ENCODE results near the gene PLEKHM2.

PLEKHM2 gene

DNA sequence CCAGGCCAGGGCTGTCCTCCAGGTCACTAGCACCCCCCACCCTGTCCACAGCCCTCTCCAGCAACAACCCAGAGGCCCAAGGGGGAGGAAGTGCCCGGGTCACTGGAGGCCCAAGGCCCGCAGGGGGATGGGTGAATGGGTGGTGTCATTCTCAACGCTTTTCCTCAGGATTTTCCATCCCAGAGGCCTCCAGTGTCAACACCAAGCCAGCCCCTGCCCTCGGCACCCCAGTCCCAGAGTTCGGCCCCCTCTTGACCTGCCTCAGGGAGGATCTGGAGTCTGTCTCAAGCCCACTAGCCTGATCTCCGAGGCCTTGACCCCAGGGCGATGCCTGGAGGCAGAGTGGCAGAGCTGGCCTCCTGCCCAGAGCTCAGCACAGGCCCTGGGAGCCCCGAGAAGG is 63.3 kb downstream of the PLEKHM2 start:
- no CpG with 5 or more reads among the region's 8 CpGs for WGBS, 2 donors (ENCODE audit: extremely low coverage in 2 of 2, insufficient read length in 2 of 2, insufficient replicate concordance in 1 of 2)

DNA sequence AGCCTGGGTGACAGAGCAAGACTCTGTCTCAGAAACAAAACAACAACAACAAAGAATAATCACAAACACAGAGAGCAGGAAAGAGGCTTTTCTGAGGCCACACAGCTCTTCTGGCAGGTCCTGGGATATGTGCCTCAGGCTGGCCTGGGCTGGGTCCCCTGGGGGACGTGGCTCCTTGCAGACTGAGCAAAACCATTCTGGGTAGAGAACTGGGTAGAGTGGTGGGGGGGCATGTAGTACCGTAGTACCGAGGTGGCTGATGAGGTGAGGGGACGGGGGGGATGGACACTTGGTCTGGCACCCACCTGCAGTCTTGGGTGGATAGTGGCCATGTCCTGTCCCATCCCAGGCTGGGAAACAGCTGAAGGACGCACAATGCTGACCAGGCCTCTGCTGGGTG is 64.1 kb downstream of the PLEKHM2 start:
- peaks cover 2 to 4% of the 10 kb centered on the region in 2 donors for H3K4me1 ChIP-seq (ENCODE audit: control insufficient read depth in 2 of 2, insufficient read depth in 1 of 2, low read depth in 1 of 2, low read length in 2 of 2)
- H3K9me3 ChIP-seq (replicated peaks in 1 of 2; ENCODE audit: control insufficient read depth in 2 of 2, insufficient read depth in 1 of 2, low read depth in 1 of 2, low read length in 2 of 2), result no peaks in the 10 kb centered on the region
- no peak overlapping the region for H3K4me2 ChIP-seq (ENCODE audit: insufficient read depth, low read length, poor library complexity, severe bottlenecking)
- no peak overlapping the region for H3K4me3 ChIP-seq (ENCODE audit: low read length in 2 of 2)
- H3K4ac ChIP-seq (ENCODE audit: low read length), result no peak overlapping the region
- H2BK5ac ChIP-seq (ENCODE audit: low read length), result no peak overlapping the region
- no peak overlapping the region for H2BK120ac ChIP-seq (ENCODE audit: low read depth, low read length)
- no peak overlapping the region for H2BK12ac ChIP-seq (ENCODE audit: low read length)
- H3K9ac ChIP-seq (ENCODE audit: low read depth, low read length, poor library complexity), result no peak overlapping the region
- no peak overlapping the region for H3K23ac ChIP-seq (ENCODE audit: low read depth, low read length, poor library complexity)
- no peak overlapping the region for H3K27ac ChIP-seq (replicated peaks; ENCODE audit: low read length)
- WGBS, 2 donors (ENCODE audit: extremely low coverage in 2 of 2, insufficient read length in 2 of 2, insufficient replicate concordance in 1 of 2), result no CpG with 5 or more reads among the region's 5 CpGs
- no peak overlapping the region for H4K8ac ChIP-seq (ENCODE audit: low read depth, low read length)
- peak overlapping the region; percentile 1 for H2AK5ac ChIP-seq (ENCODE audit: low read depth, low read length)
- no peak overlapping the region for H4K91ac ChIP-seq (ENCODE audit: low read depth, low read length, poor library complexity)
- no peak for DNase-seq (ENCODE audit: low spot score)
- no peaks in the 10 kb centered on the region for H3K36me3 ChIP-seq (replicated peaks in 1 of 2; ENCODE audit: control insufficient read depth in 2 of 2, insufficient read depth in 2 of 2, low read length in 2 of 2)
- H3K79me1 ChIP-seq (ENCODE audit: low read depth, low read length), result peaks cover 2% of the 10 kb centered on the region
- H2AFZ ChIP-seq (ENCODE audit: low read length), result no peak overlapping the region
- H3K14ac ChIP-seq (ENCODE audit: low read length), result peak overlapping the region; percentile 31
- H3K18ac ChIP-seq (ENCODE audit: low read length), result peak overlapping the region; percentile 77
- peaks cover 0 to 25% (median 0%) of the 10 kb centered on the region in 3 experiments for H3K27me3 ChIP-seq (ENCODE audit: control insufficient read depth in 3 of 3, insufficient read depth in 3 of 3, low read depth in 1 of 3, low read length in 3 of 3)
- H2BK15ac ChIP-seq (ENCODE audit: low read length), result peak overlapping the region; percentile 72

More for the DNA sequence above, 63.3 kb downstream of the PLEKHM2 start:
- Histone ChIP-seq H3K27me3 (ENCODE audit: control insufficient read depth in 3 of 3, insufficient read depth in 3 of 3, low read depth in 1 of 3, low read length in 3 of 3) (peaks cover 0 to 25% (median 0%) of the 10 kb centered on the region in 3 experiments), H2BK15ac (ENCODE audit: low read length) (peak overlapping the region; percentile 58), H3K9ac (ENCODE audit: low read depth, low read length, poor library complexity) (no peak overlapping the region), H3K4me2 (ENCODE audit: insufficient read depth, low read length, poor library complexity, severe bottlenecking) (no peak overlapping the region), H3K18ac (ENCODE audit: low read length) (no peak overlapping the region), H4K8ac (ENCODE audit: low read depth, low read length) (no peak overlapping the region), H2AK5ac (ENCODE audit: low read depth, low read length) (no peak overlapping the region), H2BK5ac (ENCODE audit: low read length) (no peak overlapping the region), H4K91ac (ENCODE audit: low read depth, low read length, poor library complexity) (no peak overlapping the region), H3K79me1 (ENCODE audit: low read depth, low read length) (peaks cover 2% of the 10 kb centered on the region), H2AFZ (ENCODE audit: low read length) (peak overlapping the region; percentile 19), H3K23ac (ENCODE audit: low read depth, low read length, poor library complexity) (no peak overlapping the region), H3K36me3 (replicated peaks in 1 of 2; ENCODE audit: control insufficient read depth in 2 of 2, insufficient read depth in 2 of 2, low read length in 2 of 2) (no peaks in the 10 kb centered on the region), H3K14ac (ENCODE audit: low read length) (no peak overlapping the region), H3K4ac (ENCODE audit: low read length) (no peak overlapping the region), H2BK12ac (ENCODE audit: low read length) (no peak overlapping the region), H3K9me3 (replicated peaks in 1 of 2; ENCODE audit: control insufficient read depth in 2 of 2, insufficient read depth in 1 of 2, low read depth in 1 of 2, low read length in 2 of 2) (no peaks in the 10 kb centered on the region), H3K4me1 (ENCODE audit: control insufficient read depth in 2 of 2, insufficient read depth in 1 of 2, low read depth in 1 of 2, low read length in 2 of 2) (peaks cover 2 to 4% of the 10 kb centered on the region in 2 donors), H3K4me3 (ENCODE audit: low read length in 2 of 2) (no peak overlapping the region), H2BK120ac (ENCODE audit: low read depth, low read length) (no peak overlapping the region), H3K27ac (replicated peaks; ENCODE audit: low read length) (no peak overlapping the region)
- DNase-seq (ENCODE audit: low spot score), result no peak

GRCh38 chr1:15748690-15749398 is 64.7 kb downstream of the PLEKHM2 start:
- H2BK15ac ChIP-seq (ENCODE audit: low read length), result peak overlapping the region; percentile 72

GRCh38 chr1:15749399-15750291 is 65.5 kb downstream of the PLEKHM2 start:
- Histone ChIP-seq H3K4me1 (ENCODE audit: control insufficient read depth in 2 of 2, insufficient read depth in 1 of 2, low read depth in 1 of 2, low read length in 2 of 2) (peaks cover 4 to 5% of the 10 kb centered on the region in 2 donors), H2BK5ac (ENCODE audit: low read length) (no peak overlapping the region), H3K27ac (replicated peaks; ENCODE audit: low read length) (no peak overlapping the region), H2AK5ac (ENCODE audit: low read depth, low read length) (peak overlapping the region; percentile 84), H2BK12ac (ENCODE audit: low read length) (no peak overlapping the region), H3K79me1 (ENCODE audit: low read depth, low read length) (no peaks in the 10 kb centered on the region), H2BK15ac (ENCODE audit: low read length) (peak overlapping the region; percentile 7), H3K4me3 (ENCODE audit: low read length in 2 of 2) (no peak overlapping the region), H3K18ac (ENCODE audit: low read length) (peak overlapping the region; percentile 83), H4K8ac (ENCODE audit: low read depth, low read length) (peak overlapping the region; percentile 17), H2BK120ac (ENCODE audit: low read depth, low read length) (no peak overlapping the region), H3K9me3 (replicated peaks in 1 of 2; ENCODE audit: control insufficient read depth in 2 of 2, insufficient read depth in 1 of 2, low read depth in 1 of 2, low read length in 2 of 2) (no peaks in the 10 kb centered on the region), H3K14ac (ENCODE audit: low read length) (peak overlapping the region; percentile 21), H3K23ac (ENCODE audit: low read depth, low read length, poor library complexity) (peak overlapping the region; percentile 31), H2AFZ (ENCODE audit: low read length) (no peak overlapping the region), H3K9ac (ENCODE audit: low read depth, low read length, poor library complexity) (no peak overlapping the region), H3K27me3 (ENCODE audit: control insufficient read depth in 3 of 3, insufficient read depth in 3 of 3, low read depth in 1 of 3, low read length in 3 of 3) (peaks cover 0 to 20% (median 0%) of the 10 kb centered on the region in 3 experiments), H3K4ac (ENCODE audit: low read length) (peak overlapping the region; percentile 77), H4K91ac (ENCODE audit: low read depth, low read length, poor library complexity) (no peak overlapping the region), H3K4me2 (ENCODE audit: insufficient read depth, low read length, poor library complexity, severe bottlenecking) (no peak overlapping the region), H3K36me3 (replicated peaks in 1 of 2; ENCODE audit: control insufficient read depth in 2 of 2, insufficient read depth in 2 of 2, low read length in 2 of 2) (no peaks in the 10 kb centered on the region)
- DNase-seq (ENCODE audit: low spot score), result no peak
- no CpG with 5 or more reads among the region's 19 CpGs for WGBS, 2 donors (ENCODE audit: extremely low coverage in 2 of 2, insufficient read length in 2 of 2, insufficient replicate concordance in 1 of 2)

More at GRCh38 chr1:15748690-15749398, 64.7 kb downstream of the PLEKHM2 start:
- peaks cover 2% of the 10 kb centered on the region for H3K79me1 ChIP-seq (ENCODE audit: low read depth, low read length)
- no peak overlapping the region for H2BK12ac ChIP-seq (ENCODE audit: low read length)
- H3K14ac ChIP-seq (ENCODE audit: low read length), result peak overlapping the region; percentile 31
- no peaks in the 10 kb centered on the region for H3K36me3 ChIP-seq (replicated peaks in 1 of 2; ENCODE audit: control insufficient read depth in 2 of 2, insufficient read depth in 2 of 2, low read length in 2 of 2)
- H2AK5ac ChIP-seq (ENCODE audit: low read depth, low read length), result peak overlapping the region; percentile 84
- H3K4me3 ChIP-seq (ENCODE audit: low read length in 2 of 2), result no peak overlapping the region
- H3K4me2 ChIP-seq (ENCODE audit: insufficient read depth, low read length, poor library complexity, severe bottlenecking), result no peak overlapping the region
- no peak overlapping the region for H2BK5ac ChIP-seq (ENCODE audit: low read length)
- no peak overlapping the region for H2BK120ac ChIP-seq (ENCODE audit: low read depth, low read length)
- WGBS, 2 donors (ENCODE audit: extremely low coverage in 2 of 2, insufficient read length in 2 of 2, insufficient replicate concordance in 1 of 2), result no CpG with 5 or more reads among the region's 10 CpGs
- no peak overlapping the region for H3K27ac ChIP-seq (replicated peaks; ENCODE audit: low read length)
- H3K4ac ChIP-seq (ENCODE audit: low read length), result no peak overlapping the region
- H3K9ac ChIP-seq (ENCODE audit: low read depth, low read length, poor library complexity), result no peak overlapping the region
- H3K18ac ChIP-seq (ENCODE audit: low read length), result peak overlapping the region; percentile 77
- H4K91ac ChIP-seq (ENCODE audit: low read depth, low read length, poor library complexity), result no peak overlapping the region
- DNase-seq (ENCODE audit: low spot score), result no peak
- peaks cover 0 to 25% (median 0%) of the 10 kb centered on the region in 3 experiments for H3K27me3 ChIP-seq (ENCODE audit: control insufficient read depth in 3 of 3, insufficient read depth in 3 of 3, low read depth in 1 of 3, low read length in 3 of 3)
- H4K8ac ChIP-seq (ENCODE audit: low read depth, low read length), result peak overlapping the region; percentile 17
- no peak overlapping the region for H3K23ac ChIP-seq (ENCODE audit: low read depth, low read length, poor library complexity)
- peaks cover 4 to 5% of the 10 kb centered on the region in 2 donors for H3K4me1 ChIP-seq (ENCODE audit: control insufficient read depth in 2 of 2, insufficient read depth in 1 of 2, low read depth in 1 of 2, low read length in 2 of 2)
- no peak overlapping the region for H2AFZ ChIP-seq (ENCODE audit: low read length)
- H3K9me3 ChIP-seq (replicated peaks in 1 of 2; ENCODE audit: control insufficient read depth in 2 of 2, insufficient read depth in 1 of 2, low read depth in 1 of 2, low read length in 2 of 2), result no peaks in the 10 kb centered on the region
